ENCODE data around the gene NNT. TPM values are rescaled to one million over a fixed set of nuclear protein-coding genes. Genes with fewer than 3 reads are reported as not detected.

NNT gene
- total and polyA plus RNA-seq, 2 experiments from 2014 or later, result 55.3 to 102 TPM

DNA sequence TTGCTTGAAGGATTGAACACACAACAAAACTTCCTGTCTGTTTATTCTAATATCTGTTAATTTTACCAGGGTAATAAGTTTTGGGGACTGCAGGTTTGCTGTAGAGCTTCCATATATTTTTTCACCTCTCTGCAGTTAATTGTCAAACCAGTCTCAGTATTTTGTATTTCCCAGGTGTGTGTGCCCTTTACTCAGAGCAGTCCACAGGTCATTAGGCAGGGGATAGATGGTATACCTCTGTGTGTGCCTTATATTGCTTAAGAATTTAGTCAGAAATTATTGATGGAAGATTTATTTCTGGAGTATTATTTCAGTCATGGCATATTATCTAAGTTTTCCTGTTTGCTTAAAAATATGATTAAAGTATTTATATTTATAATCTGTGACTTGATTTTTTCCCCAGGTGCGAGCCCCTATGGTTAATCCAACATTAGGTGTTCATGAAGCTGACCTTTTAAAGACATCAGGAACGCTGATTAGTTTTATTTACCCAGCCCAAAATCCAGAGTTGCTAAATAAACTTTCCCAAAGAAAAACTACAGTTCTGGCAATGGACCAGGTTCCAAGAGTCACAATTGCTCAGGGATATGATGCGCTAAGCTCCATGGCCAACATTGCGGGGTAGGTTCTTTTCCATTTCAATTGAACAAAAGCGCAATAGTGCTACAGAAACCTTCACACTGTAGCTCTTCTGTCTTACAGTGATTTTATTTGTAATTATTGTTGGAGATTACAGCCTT lies 12.6 kb downstream of the NNT start:
- no peak overlapping the region for H3K4me2 ChIP-seq
- no peak overlapping the region for H3K27ac ChIP-seq
- TF ChIP-seq, protein P1, sequence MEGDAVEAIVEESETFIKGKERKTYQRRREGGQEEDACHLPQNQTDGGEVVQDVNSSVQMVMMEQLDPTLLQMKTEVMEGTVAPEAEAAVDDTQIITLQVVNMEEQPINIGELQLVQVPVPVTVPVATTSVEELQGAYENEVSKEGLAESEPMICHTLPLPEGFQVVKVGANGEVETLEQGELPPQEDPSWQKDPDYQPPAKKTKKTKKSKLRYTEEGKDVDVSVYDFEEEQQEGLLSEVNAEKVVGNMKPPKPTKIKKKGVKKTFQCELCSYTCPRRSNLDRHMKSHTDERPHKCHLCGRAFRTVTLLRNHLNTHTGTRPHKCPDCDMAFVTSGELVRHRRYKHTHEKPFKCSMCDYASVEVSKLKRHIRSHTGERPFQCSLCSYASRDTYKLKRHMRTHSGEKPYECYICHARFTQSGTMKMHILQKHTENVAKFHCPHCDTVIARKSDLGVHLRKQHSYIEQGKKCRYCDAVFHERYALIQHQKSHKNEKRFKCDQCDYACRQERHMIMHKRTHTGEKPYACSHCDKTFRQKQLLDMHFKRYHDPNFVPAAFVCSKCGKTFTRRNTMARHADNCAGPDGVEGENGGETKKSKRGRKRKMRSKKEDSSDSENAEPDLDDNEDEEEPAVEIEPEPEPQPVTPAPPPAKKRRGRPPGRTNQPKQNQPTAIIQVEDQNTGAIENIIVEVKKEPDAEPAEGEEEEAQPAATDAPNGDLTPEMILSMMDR (IDR thresholded peaks at IDR 0.05; ENCODE audit: poor library complexity), result no peak
- no peak for TF ChIP-seq EZH2 (IDR thresholded peaks at IDR 0.05; ENCODE audit: borderline replicate concordance)
- no peaks in the 10 kb centered on the region for H4K20me1 ChIP-seq (ENCODE audit: insufficient read depth, poor library complexity, severe bottlenecking)
- peaks cover 3% of the 10 kb centered on the region for H3K79me2 ChIP-seq
- DNase-seq (ENCODE audit: low spot score), result no peak
- no peaks in the 10 kb centered on the region for H3K27me3 ChIP-seq
- no peaks in the 10 kb centered on the region for H3K9me2 ChIP-seq (replicated peaks; ENCODE audit: insufficient read depth)
- 92% methylated on average over 5 of the region's 5 CpGs for WGBS (ENCODE audit: low lambda C conversion rate, missing lambda C conversion rate)
- H3K4me1 ChIP-seq (ENCODE audit: insufficient read depth), result no peaks in the 10 kb centered on the region
- no peaks in the 10 kb centered on the region for H3K9me3 ChIP-seq (ENCODE audit: low read depth)
- H2AFZ ChIP-seq, result no peak overlapping the region
- no peak overlapping the region for H3K4me3 ChIP-seq
- no peaks in the 10 kb centered on the region for H3K36me3 ChIP-seq (replicated peaks; ENCODE audit: insufficient read depth, low read depth)

- no peak for DNase-seq (ENCODE audit: low spot score)
- H3K36me3 ChIP-seq (replicated peaks; ENCODE audit: insufficient read depth, low read depth), result no peaks in the 10 kb centered on the region
- 100% methylated on average over 1 of the region's 1 CpG for WGBS (ENCODE audit: low lambda C conversion rate, missing lambda C conversion rate)
- no peak overlapping the region for H2AFZ ChIP-seq
- H3K27me3 ChIP-seq, result no peaks in the 10 kb centered on the region
- no peak overlapping the region for H3K4me2 ChIP-seq
- peaks cover 3% of the 10 kb centered on the region for H3K79me2 ChIP-seq
- no peak overlapping the region for H3K27ac ChIP-seq
- TF ChIP-seq, protein P1 (IDR thresholded peaks at IDR 0.05; ENCODE audit: poor library complexity), result no peak
- TF ChIP-seq EZH2phosphoT487 (IDR thresholded peaks at IDR 0.05; ENCODE audit: low read depth, severe bottlenecking, unreplicated experiment) (no peak), EZH2 (IDR thresholded peaks at IDR 0.05; ENCODE audit: borderline replicate concordance) (no peak)
- no peaks in the 10 kb centered on the region for H4K20me1 ChIP-seq (ENCODE audit: insufficient read depth, poor library complexity, severe bottlenecking)
- H3K4me3 ChIP-seq, result no peak overlapping the region
- no peaks in the 10 kb centered on the region for H3K9me2 ChIP-seq (replicated peaks; ENCODE audit: insufficient read depth)
- H3K4me1 ChIP-seq (ENCODE audit: insufficient read depth), result no peaks in the 10 kb centered on the region
- no peaks in the 10 kb centered on the region for H3K9me3 ChIP-seq (ENCODE audit: low read depth)
These were observed 13.6 kb downstream of the NNT start for GRCh38 chr5:43616535-43616934.

DNA sequence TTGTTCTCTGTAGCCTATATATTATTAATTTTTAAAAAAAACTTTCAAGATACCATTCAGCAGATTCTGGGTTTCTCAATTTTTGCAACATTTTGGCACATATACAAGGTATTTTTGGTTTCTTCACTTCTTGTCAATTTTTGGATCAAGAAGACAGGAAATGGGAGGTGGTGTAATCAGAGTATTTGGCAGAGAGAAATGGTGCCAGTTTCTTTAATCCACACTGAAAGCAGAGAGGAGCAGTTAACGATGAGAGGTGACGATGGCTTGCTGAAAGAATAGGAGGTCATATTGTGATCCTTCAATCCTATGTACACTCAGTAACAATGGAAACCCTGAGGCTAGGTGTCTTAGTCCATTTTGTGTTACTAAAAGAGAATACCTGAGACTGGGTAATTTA lies 16.4 kb downstream of the NNT start:
- Histone ChIP-seq H3K4me3 (no peak overlapping the region), H3K27ac (no peak overlapping the region), H3K79me2 (no peaks in the 10 kb centered on the region), H3K4me1 (ENCODE audit: insufficient read depth) (no peaks in the 10 kb centered on the region), H3K4me2 (no peak overlapping the region), H3K27me3 (no peaks in the 10 kb centered on the region), H3K9me3 (ENCODE audit: low read depth) (no peaks in the 10 kb centered on the region), H4K20me1 (ENCODE audit: insufficient read depth, poor library complexity, severe bottlenecking) (no peaks in the 10 kb centered on the region), H3K36me3 (replicated peaks; ENCODE audit: insufficient read depth, low read depth) (no peaks in the 10 kb centered on the region), H3K9me2 (replicated peaks; ENCODE audit: insufficient read depth) (no peaks in the 10 kb centered on the region), H2AFZ (no peak overlapping the region)
- DNase-seq (ENCODE audit: low spot score), result no peak
- 91% methylated on average over 2 of the region's 2 CpGs for WGBS (ENCODE audit: low lambda C conversion rate, missing lambda C conversion rate)
- no peak for TF ChIP-seq EZH2phosphoT487 (IDR thresholded peaks at IDR 0.05; ENCODE audit: low read depth, severe bottlenecking, unreplicated experiment)

GRCh38 chr5:43619911-43620310 lies 16.9 kb downstream of the NNT start:
- Histone ChIP-seq H3K9me2 (replicated peaks; ENCODE audit: insufficient read depth) (no peaks in the 10 kb centered on the region), H3K27ac (no peak overlapping the region), H3K4me2 (no peak overlapping the region), H3K79me2 (no peaks in the 10 kb centered on the region), H3K36me3 (replicated peaks; ENCODE audit: insufficient read depth, low read depth) (no peaks in the 10 kb centered on the region), H3K4me3 (no peak overlapping the region), H3K9me3 (ENCODE audit: low read depth) (no peaks in the 10 kb centered on the region), H2AFZ (no peak overlapping the region), H3K27me3 (no peaks in the 10 kb centered on the region), H4K20me1 (ENCODE audit: insufficient read depth, poor library complexity, severe bottlenecking) (no peaks in the 10 kb centered on the region), H3K4me1 (ENCODE audit: insufficient read depth) (no peaks in the 10 kb centered on the region)
- TF ChIP-seq, protein P1 (IDR thresholded peaks at IDR 0.05; ENCODE audit: poor library complexity), result no peak
- TF ChIP-seq EZH2phosphoT487 (IDR thresholded peaks at IDR 0.05; ENCODE audit: low read depth, severe bottlenecking, unreplicated experiment) (no peak), EZH2 (IDR thresholded peaks at IDR 0.05; ENCODE audit: borderline replicate concordance) (no peak)
- DNase-seq (ENCODE audit: low spot score), result no peak
- WGBS (ENCODE audit: low lambda C conversion rate, missing lambda C conversion rate), result 83% methylated on average over 3 of the region's 3 CpGs
